HepG2 (cell line): ENCODE results near the gene GADL1. TPM values are rescaled to one million over a fixed set of nuclear protein-coding genes. Genes with fewer than 3 reads are reported as not detected.

Experiments used
- ATAC-seq: fragments of 200-7000 bp; cut with Tn5 transposase; 3 replicates; pipeline ENCODE4 v1.9.1; 2020; ENCODE audit warnings: mild to moderate bottlenecking, moderate library complexity
- BruUV-seq: library from RNA; stranded (reverse); fragments of 400-500 nt; replicated peaks from 2 replicates; lab custom pipeline; 2021; lab: Mats Ljungman, UMichigan
- CTCF ChIA-PET: fragments of 300-600 bp; formaldehyde crosslinking; extraction: SDS; loops from one replicate; lab custom pipeline; 2021; ENCODE audit warnings: low total read pairs, inconsistent platforms, low intra/inter-chr PET ratio; lab: Yijun Ruan, JAX
- POLR2A ChIA-PET: fragments of 350-600 bp; sonication (Branson Sonifier 250); formaldehyde crosslinking; loops from one replicate; lab custom pipeline; 2020; ENCODE audit warnings: antibody characterized with exemption, inconsistent platforms; lab: Yijun Ruan, JAX
- DNase-seq: peaks from one replicate; pipeline ENCODE4 v3.0.0-alpha.2; 2015; ENCODE audit warnings: low spot score
- FAIRE-seq: peaks from 3 replicates; lab custom pipeline; 2011; peaks lifted over from hg19 to GRCh38; lab: Jason Lieb, UNC
- H2AFZ ChIP-seq: one replicate; pipeline ENCODE4 v1.6.1; 2011; ENCODE audit warnings: low read length, inconsistent platforms
- H3K27ac ChIP-seq: fragments of 300-600 bp; 3 replicates; pipeline ENCODE4 v1.8.0; 2011; ENCODE audit warnings: mixed run types, mild to moderate bottlenecking, mixed read lengths, low read length, inconsistent platforms; ENCODE audit not compliant: insufficient read depth; ENCODE audit errors: extremely low read length
- H3K27me3 ChIP-seq, 2 experiments: fragments of 200-600 bp in 1 of 2; 2 replicates in 1 of 2; 3 replicates in 1 of 2; pipeline versions ENCODE4 v1.6.0 to v1.8.0; 2011; ENCODE audit warnings: low read length in 2 of 2, mild to moderate bottlenecking in 2 of 2, moderate library complexity in 2 of 2, inconsistent platforms in 1 of 2; ENCODE audit not compliant: insufficient read depth in 2 of 2, control insufficient read depth in 1 of 2
- H3K36me3 ChIP-seq, 2 experiments: fragments of 200-600 bp in 1 of 2; replicated peaks in 1 of 2; 2 replicates in 1 of 2; 3 replicates in 1 of 2; pipeline versions ENCODE4 v1.5.1 to v1.8.0; 2011; ENCODE audit warnings: low read length in 2 of 2, inconsistent platforms in 1 of 2; ENCODE audit not compliant: insufficient read depth in 2 of 2, control insufficient read depth in 1 of 2
- H3K4me1 ChIP-seq: 2 replicates; pipeline ENCODE4 v1.5.1; 2012; ENCODE audit warnings: low read length, inconsistent platforms; ENCODE audit not compliant: insufficient read depth
- H3K4me2 ChIP-seq: 2 replicates; pipeline ENCODE4 v1.6.0; 2011; ENCODE audit warnings: low read depth, low read length, inconsistent platforms
- H3K4me3 ChIP-seq, 3 experiments: fragments of 200-600 bp in 1 of 3; sonication (generic), shearing (Covaris generic) in 1 of 3; replicated peaks in 1 of 3; 2 replicates each; pipeline ENCODE4 v1.5.1; 2011 to 2016; ENCODE audit warnings: low read length in 3 of 3, inconsistent platforms in 2 of 3, low read depth in 2 of 3, mild to moderate bottlenecking in 2 of 3, control low read depth in 1 of 3, mixed read lengths in 1 of 3; ENCODE audit not compliant: insufficient read depth in 1 of 3
- H3K79me2 ChIP-seq: one replicate; pipeline ENCODE4 v1.6.1; 2011; ENCODE audit warnings: low read length, inconsistent platforms; ENCODE audit not compliant: insufficient read depth
- H3K9ac ChIP-seq: 2 replicates; pipeline ENCODE4 v1.6.0; 2011; ENCODE audit warnings: mild to moderate bottlenecking, low read depth, low read length, inconsistent platforms; ENCODE audit not compliant: insufficient read depth
- H3K9me3 ChIP-seq: 2 replicates; pipeline ENCODE4 v1.5.1; 2012; ENCODE audit warnings: mild to moderate bottlenecking, low read length
- H4K20me1 ChIP-seq: 2 replicates; pipeline ENCODE4 v1.6.0; 2011; ENCODE audit warnings: inconsistent platforms, mild to moderate bottlenecking, low read length, moderate library complexity; ENCODE audit not compliant: insufficient read depth
- AKNA ChIP-seq: sonication (generic); formaldehyde crosslinking; IDR thresholded peaks from 2 replicates; pipeline ENCODE4 v1.4.0; 2020; ENCODE audit warnings: missing genetic modification reagents, borderline replicate concordance
- ATF7 ChIP-seq, 2 experiments: fragments of 450-650 bp in 1 of 2; sonication (generic) in 1 of 2; formaldehyde crosslinking in 1 of 2; IDR thresholded peaks; 2 replicates each; pipeline versions ENCODE4 v1.4.0 to v1.6.1; 2016 to 2020; ENCODE audit warnings: antibody characterized with exemption in 1 of 2, mild to moderate bottlenecking in 1 of 2, missing genetic modification reagents in 1 of 2
- ETS1 ChIP-seq: sonication (generic); formaldehyde crosslinking; IDR thresholded peaks from 2 replicates; pipeline ENCODE4 v1.4.0; 2020; ENCODE audit warnings: missing genetic modification reagents
- GABPB1 ChIP-seq: IDR thresholded peaks from 2 replicates; pipeline ENCODE4 v1.6.1; 2016; ENCODE audit warnings: mild to moderate bottlenecking, missing genetic modification reagents, moderate library complexity, missing compliant biosample characterization
- MAZ ChIP-seq, 2 experiments: sonication (generic) in 1 of 2; formaldehyde crosslinking in 1 of 2; IDR thresholded peaks; 2 replicates each; pipeline versions ENCODE4 v1.5.0 to v1.6.1; 2012 to 2020; ENCODE audit warnings: low read depth in 2 of 2, mild to moderate bottlenecking in 2 of 2, borderline replicate concordance in 1 of 2, improper control_type of control experiment in 1 of 2, low read length in 1 of 2, missing genetic modification reagents in 1 of 2, moderate library complexity in 1 of 2
- NR1H2 ChIP-seq: sonication (generic); formaldehyde crosslinking; IDR thresholded peaks from 2 replicates; pipeline ENCODE4 v1.8.1; 2022; ENCODE audit warnings: low read depth, missing genetic modification reagents, borderline replicate concordance
- PREB ChIP-seq: sonication (generic); formaldehyde crosslinking; IDR thresholded peaks from 2 replicates; pipeline ENCODE4 v1.4.0; 2020; ENCODE audit warnings: missing genetic modification reagents
- RNF219 ChIP-seq: sonication (generic); formaldehyde crosslinking; IDR thresholded peaks from 2 replicates; pipeline ENCODE4 v1.5.0; 2020; ENCODE audit warnings: mild to moderate bottlenecking, missing genetic modification reagents
- SNRNP70 ChIP-seq: fragments of 200-400 bp; formaldehyde crosslinking; IDR thresholded peaks from 2 replicates; pipeline ENCODE4 v1.6.1; 2017; ENCODE audit warnings: mild to moderate bottlenecking, low read depth, low read length, moderate library complexity
- THAP11 ChIP-seq: IDR thresholded peaks from 2 replicates; pipeline ENCODE4 v1.6.1; 2016; ENCODE audit warnings: missing biosample characterization, missing genetic modification reagents
- ZFY ChIP-seq: sonication (generic); formaldehyde crosslinking; IDR thresholded peaks from 2 replicates; pipeline ENCODE4 v1.4.0; 2020; ENCODE audit warnings: missing genetic modification reagents
- ZNF180 ChIP-seq: sonication (generic); formaldehyde crosslinking; IDR thresholded peaks from 2 replicates; pipeline ENCODE4 v1.4.0; 2020; ENCODE audit warnings: low read depth, missing genetic modification reagents, borderline replicate concordance
- ZNF234 ChIP-seq: sonication (generic); formaldehyde crosslinking; conservative IDR thresholded peaks from 2 replicates; pipeline ENCODE4 v1.5.1; 2020; ENCODE audit warnings: mild to moderate bottlenecking, missing genetic modification reagents
- ZNF557 ChIP-seq: sonication (generic); formaldehyde crosslinking; IDR thresholded peaks from 2 replicates; pipeline ENCODE4 v1.4.0; 2020; ENCODE audit warnings: missing genetic modification reagents
- ZNF670 ChIP-seq: sonication (generic); formaldehyde crosslinking; IDR thresholded peaks from 2 replicates; pipeline ENCODE4 v1.8.0; 2022; ENCODE audit warnings: mild to moderate bottlenecking, missing genetic modification reagents, borderline replicate concordance
- WGBS: methylation state at CpG from one replicate; pipeline ENCODE4 v1.1.6; 2017; ENCODE audit warnings: low lambda C conversion rate; 5-methylcytosine and 5-hydroxymethylcytosine counted together
- in situ Hi-C: cut with HindIII; loops from 2 replicates; pipeline ENCODE4 v1.10.0; 2017; ENCODE audit warnings: low pct_unique_long_range_greater_than_20kb; ENCODE audit not compliant: extremely low pct_ligation_motif_present
- intact Hi-C: fragments of 100-400 bp; cut with micrococcal nuclease; formaldehyde crosslinking; loops from one replicate; pipeline ENCODE4 v1.10.0; 2022; ENCODE audit not compliant: unreplicated experiment
- polyA plus RNA-seq, 8 experiments: library from polyadenylated mRNA; depleted of rRNA in 3 of 8; stranded (reverse) in 7 of 8; unstranded in 1 of 8; fragments of >200 nt; fragmentation: Illumina TruSeq in 4 of 8; extraction: Trizol in 4 of 8; gene quantifications; 2 replicates each; pipeline versions ENCODE4 v1.2.1 to v1.2.3, GENCODE V29; 2011 to 2016; ENCODE audit warnings: low read depth in 4 of 8, missing spikeins in 1 of 8, mixed read lengths in 1 of 8; ENCODE audit not compliant: insufficient read depth in 1 of 8
- total RNA-seq, 5 experiments: library from RNA; depleted of rRNA; stranded (reverse); fragments of >200 nt; fragmentation: Illumina TruSeq; extraction: Trizol; gene quantifications; 2 replicates each; pipeline ENCODE4 v1.2.3, GENCODE V29; 2016; ENCODE audit warnings: low read depth in 1 of 5

The GADL1 gene
- total and polyA plus RNA-seq, 2 of the 13 experiments (the other 11 are each of a cell fraction or from before 2014, with no cell fraction given), result not detected

- Histone ChIP-seq H3K79me2 (no peaks in the 10 kb centered on the region), H2AFZ (no peak overlapping the region), H3K27me3 (peaks cover 0 to 12% of the 10 kb centered on the region in 2 experiments; a peak in 3 of 5 replicates), H3K4me3 (no peak overlapping the region), H3K4me2 (no peak overlapping the region), H3K4me1 (no peaks in the 10 kb centered on the region), H4K20me1 (no peaks in the 10 kb centered on the region), H3K27ac (no peak overlapping the region), H3K36me3 (no peaks in the 10 kb centered on the region)
- CTCF ChIA-PET, result no interaction called here
- BruUV-seq, result no TSS peak
- ATAC-seq (no peak), FAIRE-seq (no peak)
- 57% methylated on average over 1 of the region's 1 CpG for WGBS
- in situ Hi-C loops, result no loop called here
- intact Hi-C loops, result no loop called here
- TF ChIP-seq MAZ (IDR thresholded peaks at IDR 0.05; ENCODE audit: borderline replicate concordance, low read depth, low read length), result no peak
- no peak for TF ChIP-seq MAZ (CRISPR knock-in tag; IDR thresholded peaks at IDR 0.05; ENCODE audit: low read depth)
- no peak for TF ChIP-seq NR1H2 (CRISPR knock-in tag)
- TF ChIP-seq ATF7 (IDR thresholded peaks at IDR 0.05), result no peak
- no peak for TF ChIP-seq ATF7 (CRISPR knock-in tag; IDR thresholded peaks at IDR 0.05)
- TF ChIP-seq ZNF557, result no peak
- TF ChIP-seq ZFY (CRISPR knock-in tag), result no peak
- no peak for TF ChIP-seq GABPB1 (CRISPR knock-in tag)
- TF ChIP-seq ETS1 (CRISPR knock-in tag), result no peak
- no peak for TF ChIP-seq ZNF670 (CRISPR knock-in tag)
- TF ChIP-seq RNF219 (CRISPR knock-in tag), result no peak
- no peak for TF ChIP-seq SNRNP70
- TF ChIP-seq PREB, result no peak
- no peak for TF ChIP-seq ZNF180 (CRISPR knock-in tag)
- TF ChIP-seq AKNA, result no peak
- no peak for TF ChIP-seq THAP11
- no peak for TF ChIP-seq ZNF234 (CRISPR knock-in tag)
- TF ChIP-seq, all 625 proteins: peak for 0
- POLR2A ChIA-PET, result no interaction called here
- Histone ChIP-seq H3K9ac (no peak overlapping the region), H3K9me3 (no peaks in the 10 kb centered on the region)
- no peak for DNase-seq
Observed at GRCh38 chr3:30733209-30733608, 161.3 kb downstream of the GADL1 start.
